Fibroblast of skin of right quadriceps (primary cell): ENCODE results near the gene CASP12.

Source experiments
- DNase-seq: peaks from one replicate; pipeline ENCODE4 v3.0.0-alpha.2; 2013

Gene CASP12

DNA sequence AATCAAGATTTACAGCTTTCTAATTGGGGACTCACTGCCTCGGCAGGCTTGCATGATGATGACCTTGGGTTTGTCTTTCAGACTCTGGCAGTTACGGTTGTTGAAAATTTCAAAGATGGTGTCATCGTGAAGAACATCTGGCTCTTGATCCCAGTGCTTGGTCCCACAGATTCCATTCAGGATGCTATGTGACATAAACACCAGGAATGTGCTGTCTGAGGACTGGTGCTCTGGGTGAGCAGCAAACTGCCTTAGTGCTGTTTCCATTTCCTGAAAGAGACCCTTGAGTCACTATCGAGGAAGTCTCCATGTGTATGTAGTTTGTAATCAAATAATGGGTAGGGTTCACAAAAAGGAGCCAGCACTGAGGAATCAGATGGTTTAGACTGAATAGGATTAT is 7.1 kb downstream of the CASP12 start:
- DNase-seq, result peak; percentile 85

DNA sequence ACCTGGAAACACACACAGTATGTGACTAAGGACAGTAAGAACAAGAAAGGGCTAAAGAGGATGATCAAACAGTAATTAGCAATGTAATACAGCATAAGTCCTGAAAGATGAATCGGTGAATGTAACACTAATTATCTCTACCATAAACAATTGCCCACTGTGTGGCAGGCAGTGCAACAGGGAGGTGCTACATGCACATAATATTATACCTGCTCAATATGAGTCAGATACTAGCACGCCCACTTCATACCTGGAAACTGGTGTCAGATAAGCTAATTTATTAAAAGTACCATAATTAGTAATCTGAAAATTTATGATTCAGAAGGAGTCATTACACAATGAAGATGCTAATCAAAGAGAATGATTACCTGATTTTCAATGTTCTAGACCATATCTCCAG is 14.9 kb downstream of the CASP12 start:
- no peak for DNase-seq

GRCh38 chr11:104881117-104881794 is 17.0 kb downstream of the CASP12 start:
- DNase-seq, result no peak

DNA sequence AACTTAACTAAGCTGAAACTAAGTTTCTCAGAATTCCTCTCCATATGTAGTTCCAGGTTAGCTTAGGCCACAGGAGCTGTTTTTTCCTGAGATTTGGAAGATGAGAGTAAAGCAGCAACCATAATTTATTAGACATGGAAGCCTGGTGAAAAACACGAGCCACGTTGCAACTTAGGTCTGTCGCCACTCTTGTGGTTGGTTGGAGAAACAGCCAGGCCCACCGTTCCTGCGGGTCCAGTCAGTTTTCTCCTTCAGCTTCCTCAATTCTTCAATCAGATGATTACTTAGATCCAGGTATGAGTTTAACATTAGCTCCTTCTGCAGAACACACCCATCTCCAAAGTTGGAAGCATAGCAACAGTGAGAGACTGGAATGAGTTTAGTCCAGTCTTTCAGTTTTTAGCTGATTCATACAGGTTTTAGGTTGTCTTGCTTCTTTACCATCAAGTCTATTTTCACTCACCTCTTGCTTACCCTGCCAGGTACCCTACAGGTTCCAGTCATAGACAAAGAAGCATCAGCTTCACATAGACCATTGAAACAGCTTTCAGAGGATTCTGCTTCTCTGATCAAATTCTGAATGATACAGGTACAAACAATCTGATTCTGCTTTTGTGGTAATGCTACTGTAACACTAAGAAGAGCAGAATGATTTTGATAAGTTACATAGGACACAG is 18.6 kb downstream of the CASP12 start:
- no peak for DNase-seq

GRCh38 chr11:104876861-104877431 is 21.3 kb downstream of the CASP12 start:
- DNase-seq, result no peak

DNA sequence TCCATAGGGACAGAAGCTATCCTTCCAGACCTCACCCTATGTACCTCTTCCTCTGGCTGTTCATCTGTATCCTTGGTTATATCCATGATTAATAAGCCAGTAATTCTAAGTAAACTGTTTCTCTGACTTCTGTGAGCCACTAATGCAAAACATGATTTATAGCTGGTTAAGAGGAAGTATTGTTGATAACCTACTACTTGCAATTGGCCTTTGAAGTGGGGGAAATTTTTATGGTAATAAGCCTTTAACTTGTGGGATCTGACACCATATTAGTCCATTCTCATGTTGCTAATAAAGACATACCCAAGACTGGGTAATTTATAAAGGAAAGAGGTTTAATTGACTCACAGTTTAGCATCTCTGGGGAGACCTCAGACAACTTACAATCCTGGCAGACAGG is 21.9 kb downstream of the CASP12 start:
- no peak for DNase-seq

- no peak for DNase-seq
These were observed 25.0 kb downstream of the CASP12 start for GRCh38 chr11:104873252-104873651.

- DNase-seq, result no peak
These were observed 25.9 kb downstream of the CASP12 start for GRCh38 chr11:104872393-104872792.

GRCh38 chr11:104870910-104871309 is 27.4 kb downstream of the CASP12 start:
- DNase-seq, result peak; percentile 59

GRCh38 chr11:104866815-104867214 is 31.4 kb downstream of the CASP12 start:
- no peak for DNase-seq

DNA sequence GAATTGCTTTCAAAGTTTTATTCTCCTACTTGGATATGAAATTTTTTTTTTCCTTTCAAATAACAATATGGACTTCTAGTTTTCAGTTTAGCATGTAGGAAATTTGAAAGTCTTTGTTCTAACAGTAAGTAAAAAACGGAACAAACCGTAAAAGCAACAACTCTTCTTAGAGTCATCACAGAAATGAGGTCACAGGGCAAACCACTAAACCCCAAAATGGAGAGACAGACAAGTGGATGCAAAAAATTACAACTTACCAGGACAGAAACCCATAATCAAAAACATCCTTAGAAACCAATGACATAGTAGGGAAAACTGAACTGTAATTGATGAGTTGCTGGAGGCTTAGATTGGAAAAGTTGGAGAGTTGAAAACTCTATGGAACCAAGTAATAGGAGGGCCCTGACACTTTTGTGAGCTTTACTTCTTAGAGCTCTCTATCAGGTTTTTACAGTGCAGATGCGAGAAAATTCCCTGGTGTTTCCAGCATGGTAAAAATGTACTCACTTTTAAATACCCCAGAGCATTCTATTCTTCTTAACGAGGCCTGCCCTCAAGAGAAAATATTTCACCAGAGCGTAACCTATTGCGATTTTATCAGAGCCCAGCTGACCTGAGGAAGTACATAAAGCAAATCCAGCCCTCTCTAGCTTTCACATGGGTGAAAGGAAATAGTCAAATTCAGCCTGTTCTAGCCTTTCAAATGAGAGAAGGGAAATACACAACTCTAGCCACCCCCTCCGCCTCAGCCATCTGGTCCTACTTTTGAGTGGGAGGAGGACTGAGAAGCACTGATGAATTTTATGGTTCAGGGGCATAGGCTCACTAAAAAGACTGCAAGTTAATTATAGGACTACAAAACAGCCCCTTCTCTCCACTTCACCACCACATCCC is 39.1 kb downstream of the CASP12 start:
- DNase-seq, result peak; percentile 24

GRCh38 chr11:104856607-104857006 is 41.7 kb downstream of the CASP12 start:
- no peak for DNase-seq

GRCh38 chr11:104855965-104856364 is 42.3 kb downstream of the CASP12 start:
- DNase-seq, result no peak

DNA sequence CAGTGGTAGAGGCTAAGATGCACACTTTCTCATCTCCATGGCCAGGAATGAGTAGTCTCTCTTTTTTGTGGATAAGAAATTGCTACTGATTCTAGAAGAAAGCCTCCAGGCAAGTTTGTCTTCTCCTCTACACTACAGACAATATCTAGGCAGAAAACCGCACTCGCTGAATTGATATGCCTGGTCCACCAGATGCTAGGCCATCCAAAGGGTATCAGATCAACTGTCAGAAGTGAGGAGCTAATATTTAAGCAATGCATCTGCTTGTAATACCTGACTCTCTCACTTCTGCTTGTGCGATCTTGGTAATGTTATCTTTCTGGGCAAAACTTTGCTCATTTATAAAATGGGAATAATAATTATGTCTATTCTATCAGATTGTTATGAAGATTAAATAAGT is 45.0 kb downstream of the CASP12 start:
- DNase-seq, result no peak

DNA sequence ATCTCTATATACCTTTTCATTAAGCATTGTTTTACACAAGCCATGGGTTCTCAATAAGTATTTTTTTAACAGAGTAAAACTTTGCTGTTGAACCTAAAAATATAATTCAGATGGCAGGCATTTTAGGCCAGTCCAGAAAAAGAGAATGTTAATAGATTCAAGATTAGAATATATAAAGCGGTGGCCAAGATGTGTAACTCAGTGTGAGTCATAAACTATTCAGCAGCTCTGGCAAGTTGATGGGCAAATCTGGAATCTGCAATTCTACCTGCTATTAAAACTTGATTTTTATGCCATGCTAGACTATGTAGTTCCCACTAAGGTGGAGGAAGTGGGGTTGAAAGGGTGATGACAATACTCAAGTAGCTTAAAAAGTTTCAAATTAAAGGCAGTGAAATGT is 45.4 kb downstream of the CASP12 start:
- DNase-seq, result peak; percentile 8

- no peak for DNase-seq
These were observed 52.0 kb downstream of the CASP12 start for GRCh38 chr11:104846216-104846615.

DNA sequence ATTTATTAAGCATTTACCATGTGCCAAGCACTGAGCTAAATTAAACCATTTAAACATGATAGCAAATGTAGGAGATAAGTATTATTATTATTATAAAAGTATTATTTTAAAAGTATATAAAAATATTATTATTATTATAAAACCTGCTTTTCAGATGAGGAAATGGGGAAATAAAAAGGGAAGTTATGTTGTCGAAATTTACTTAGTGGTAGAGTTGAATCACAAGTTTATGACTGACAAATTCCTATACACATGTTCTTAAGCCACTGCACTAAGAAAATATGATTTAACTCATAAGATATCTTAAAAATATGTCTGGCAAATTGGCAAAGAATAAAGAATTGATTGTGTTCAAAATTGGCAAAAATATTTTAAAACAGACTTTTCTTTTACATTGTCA is 53.8 kb downstream of the CASP12 start:
- DNase-seq, result no peak

DNA sequence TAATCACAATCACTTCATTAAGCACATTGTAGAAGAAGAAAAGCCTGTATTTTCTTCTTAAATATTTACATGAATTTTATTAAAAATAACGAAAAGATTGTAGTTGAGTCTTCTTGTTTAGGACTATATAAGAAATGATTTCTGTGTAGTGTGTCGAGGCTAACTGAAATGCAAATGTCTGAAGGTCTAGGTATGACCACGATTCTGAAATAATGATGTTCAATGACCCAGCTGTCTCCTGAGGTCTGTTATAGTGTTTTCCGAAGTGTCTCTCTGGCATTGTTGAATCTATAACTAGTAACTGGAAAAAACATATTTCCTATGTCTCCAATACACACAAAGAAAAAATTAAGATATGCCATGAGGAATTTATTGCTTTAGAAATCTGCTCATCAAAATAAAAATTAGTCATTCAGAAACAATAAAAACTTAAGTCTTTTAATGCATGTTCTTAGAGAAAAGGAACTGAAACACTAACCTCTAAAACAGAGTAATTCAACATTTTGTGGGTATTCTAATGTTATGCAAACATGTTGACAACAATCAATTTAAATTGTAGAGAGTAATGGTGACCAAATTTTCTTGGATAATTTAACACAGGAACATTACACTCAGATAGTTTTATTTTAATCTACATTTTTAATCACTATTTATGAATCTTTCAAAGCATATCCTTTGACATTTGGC is 55.0 kb downstream of the CASP12 start:
- DNase-seq, result no peak

GRCh38 chr11:104841973-104842525 is 56.2 kb downstream of the CASP12 start:
- DNase-seq, result no peak

DNA sequence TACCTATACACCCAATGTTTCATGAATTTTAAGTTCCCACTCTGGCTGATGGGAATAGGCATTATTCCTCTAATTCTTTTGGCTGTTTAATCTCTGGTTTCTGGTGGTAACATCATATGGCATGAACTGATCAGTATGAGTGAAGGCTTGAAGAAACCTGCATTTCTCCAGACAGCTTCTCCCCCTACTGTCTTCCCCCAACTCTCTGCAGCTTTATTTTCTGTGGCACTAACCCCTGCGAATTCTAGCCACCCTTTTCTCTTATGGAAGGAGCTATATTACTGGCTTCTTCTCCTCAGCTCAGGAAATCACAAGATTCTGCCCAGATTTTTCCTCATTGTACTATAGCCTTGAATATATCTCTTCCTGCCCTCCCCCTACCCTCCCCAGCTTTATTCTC is 57.1 kb downstream of the CASP12 start:
- no peak for DNase-seq

DNA sequence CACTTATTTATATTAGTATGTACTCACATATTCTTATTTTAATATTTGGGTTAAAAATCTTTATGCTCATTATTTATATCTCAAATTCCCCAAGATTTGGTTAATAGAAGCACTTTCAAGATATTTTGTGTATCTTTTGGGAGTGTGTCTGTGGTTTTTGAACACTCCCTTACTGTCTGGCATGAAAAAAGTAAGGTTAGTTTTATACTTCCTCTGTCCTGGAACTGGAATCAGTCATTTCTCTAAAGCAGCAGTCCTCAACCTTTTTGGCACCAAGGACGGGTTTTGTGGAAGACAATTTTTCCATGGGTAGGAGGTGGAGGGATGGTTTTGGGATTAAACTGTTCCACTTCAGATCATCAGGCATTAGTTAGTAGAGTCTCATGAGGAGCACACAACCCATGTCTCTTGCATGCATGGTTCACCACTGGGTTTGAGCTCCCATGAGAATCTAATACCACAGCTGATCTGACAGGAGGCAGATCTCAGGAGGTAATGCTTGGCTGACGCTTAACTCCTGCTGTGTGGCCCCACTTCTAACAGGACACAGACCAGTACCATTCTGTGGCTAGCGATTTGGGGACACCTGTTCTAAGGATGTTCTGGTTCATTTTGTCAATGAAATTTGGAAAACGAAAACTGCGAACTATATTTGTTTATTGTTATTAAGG is 60.2 kb downstream of the CASP12 start:
- DNase-seq, result no peak

DNA sequence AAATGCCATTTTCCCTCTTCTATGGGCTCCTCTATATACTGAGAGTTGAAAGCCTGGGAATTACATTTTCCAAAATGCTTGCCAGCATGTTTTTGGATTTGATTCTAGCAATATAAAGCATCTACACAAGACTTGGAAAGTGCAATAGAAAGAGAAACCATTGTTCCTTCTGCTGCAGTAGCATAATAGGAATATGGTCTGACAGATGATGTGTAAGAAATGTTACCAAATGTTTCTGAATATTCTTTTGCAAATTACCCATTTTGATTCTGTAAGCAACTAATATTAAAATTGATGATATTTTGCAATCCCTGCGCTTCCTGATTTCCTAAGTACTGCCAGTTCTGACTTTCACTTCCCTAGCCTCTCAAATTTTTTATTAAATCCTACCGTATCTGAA is 61.6 kb downstream of the CASP12 start:
- no peak for DNase-seq
